CD4-positive, alpha-beta T cell (primary cell): ENCODE data around the gene RNF32. TPM values are rescaled to one million over a fixed set of nuclear protein-coding genes. Genes with fewer than 3 reads are reported as not detected.
"Not testable (repeated sequence)": the region's sequence is repeated elsewhere in the genome, so short reads cannot be mapped to it uniquely, and the experiment has no call there.

Source experiments
- ATAC-seq: fragments of 200-7000 bp; cut with Tn5 transposase; one replicate; pipeline ENCODE4 v1.10.0; 2022; ENCODE audit warnings: mild to moderate bottlenecking; ENCODE audit not compliant: poor library complexity
- CTCF ChIA-PET: fragments of 350-600 bp; sonication (Branson Sonifier 250); formaldehyde crosslinking; loops from one replicate; lab custom pipeline; 2021; ENCODE audit warnings: antibody characterized with exemption, inconsistent platforms; lab: Charles Lee
- POLR2A ChIA-PET: fragments of 350-600 bp; sonication (Branson Sonifier 250); formaldehyde crosslinking; loops from one replicate; lab custom pipeline; 2021; ENCODE audit warnings: antibody characterized with exemption, inconsistent platforms; lab: Charles Lee
- DNase-seq, 14 experiments: peaks; one replicate each; pipeline ENCODE4 v3.0.0-alpha.2; 2013 to 2020; ENCODE audit warnings: mixed read lengths in 2 of 14
- H3K27ac ChIP-seq, 2 donors: one replicate each; pipeline versions ENCODE4 v1.5.1 to v1.7.0; 2013; ENCODE audit warnings: low read length in 2 of 2, low read depth in 1 of 2, mild to moderate bottlenecking in 1 of 2
- H3K27me3 ChIP-seq, 2 experiments: 1 replicate in 1 of 2; 2 replicates in 1 of 2; pipeline versions ENCODE4 v1.6.1 to v1.7.0; 2013; ENCODE audit warnings: low read length in 2 of 2, control low read depth in 1 of 2, mild to moderate bottlenecking in 1 of 2, moderate library complexity in 1 of 2; ENCODE audit not compliant: insufficient read depth in 2 of 2, control insufficient read depth in 1 of 2
- H3K36me3 ChIP-seq: one replicate; pipeline ENCODE4 v1.6.1; 2013; ENCODE audit warnings: low read length, control low read depth; ENCODE audit not compliant: insufficient read depth
- H3K4me1 ChIP-seq: one replicate; pipeline ENCODE4 v1.6.1; 2013; ENCODE audit warnings: low read length, control low read depth; ENCODE audit not compliant: insufficient read depth
- H3K4me3 ChIP-seq: one replicate; pipeline ENCODE4 v1.5.1; 2013; ENCODE audit warnings: mild to moderate bottlenecking, low read length, moderate library complexity
- H3K9me3 ChIP-seq, 2 experiments: 1 replicate in 1 of 2; 2 replicates in 1 of 2; pipeline versions ENCODE4 v1.6.1 to v1.7.0; 2013; ENCODE audit warnings: low read length in 2 of 2, mild to moderate bottlenecking in 2 of 2, control low read depth in 1 of 2, moderate library complexity in 1 of 2; ENCODE audit not compliant: control insufficient read depth in 1 of 2, insufficient read depth in 1 of 2
- H3K27ac Mint-ChIP-seq: one replicate; pipeline ENCODE4 v1.8.0; 2020; ENCODE audit warnings: mixed read lengths
- H3K27me3 Mint-ChIP-seq: one replicate; pipeline ENCODE4 v1.8.0; 2021; ENCODE audit warnings: mixed read lengths
- H3K36me3 Mint-ChIP-seq: one replicate; pipeline ENCODE4 v1.8.0; 2021; ENCODE audit warnings: low read depth, mixed read lengths
- H3K4me1 Mint-ChIP-seq: one replicate; pipeline ENCODE4 v1.8.0; 2021; ENCODE audit warnings: low read depth, mixed read lengths
- H3K4me3 Mint-ChIP-seq: one replicate; pipeline ENCODE4 v1.8.0; 2020; ENCODE audit warnings: mild to moderate bottlenecking, mixed read lengths
- H3K9me3 Mint-ChIP-seq: one replicate; pipeline ENCODE4 v1.8.0; 2020; ENCODE audit warnings: mixed read lengths
- CTCF ChIP-seq: fragments of 200-600 bp; IDR thresholded peaks from one replicate; pipeline ENCODE4 v1.8.0; 2022; ENCODE audit warnings: antibody characterized with exemption, mild to moderate bottlenecking
- intact Hi-C, 2 experiments: fragments of 100-400 bp; cut with DNase I in 1 of 2; cut with micrococcal nuclease in 1 of 2; formaldehyde crosslinking; loops; one replicate each; pipeline versions ENCODE4 v1.15.1 to v1.9.0; 2023 to 2025; cut with DNase I, micrococcal nuclease
- total RNA-seq, 174 experiments: library from RNA in 2 of 174; stranded (reverse) in 2 of 174; gene quantifications; one replicate each; pipeline ENCODE4 v1.2.3 and lab custom pipeline; 2021 to 2026

Gene RNF32
- total RNA-seq, 2 experiments from 2014 or later, result 0.99 TPM; not detected in 1

GRCh38 chr7:156642306-156643045 is 1.9 kb downstream of the RNF32 start:
- H3K4me1 ChIP-seq, result peaks cover 17% of the 10 kb centered on the region
- no peak overlapping the region for H3K4me3 Mint-ChIP-seq
- H3K4me3 ChIP-seq, result no peak overlapping the region
- H3K9me3 Mint-ChIP-seq, result no peaks in the 10 kb centered on the region
- no peaks in the 10 kb centered on the region for H3K36me3 ChIP-seq
- peaks cover 18% of the 10 kb centered on the region for H3K4me1 Mint-ChIP-seq
- peak in 3 of 14 experiments; percentile 8 to 17 (median 10) for DNase-seq
- H3K27ac Mint-ChIP-seq, result no peak overlapping the region
- no peaks in the 10 kb centered on the region for H3K27me3 ChIP-seq
- intact Hi-C loops, result loop anchor here in 1 of 2 experiments (10.0 kb wide), 1 partner anchor 998 kb away; the partner anchor contains the start of gene RBM33
- H3K27me3 Mint-ChIP-seq, result peaks cover 72% of the 10 kb centered on the region
- no peaks in the 10 kb centered on the region for H3K36me3 Mint-ChIP-seq
- ChIA-PET POLR2A (no interaction called here), CTCF (no interaction called here)
- no peak for ATAC-seq
- peaks cover 0 to 14% of the 10 kb centered on the region in 2 experiments for H3K9me3 ChIP-seq
- TF ChIP-seq CTCF, result no peak
- H3K27ac ChIP-seq, result no peak overlapping the region

- CTCF ChIA-PET, result not testable (repeated sequence)
Observed at GRCh38 chr7:156647330-156647729, 6.8 kb downstream of the RNF32 start.

GRCh38 chr7:156650042-156650441 is 9.5 kb downstream of the RNF32 start:
- no peaks in the 10 kb centered on the region for H3K36me3 Mint-ChIP-seq
- no peak for TF ChIP-seq CTCF
- Histone ChIP-seq H3K4me3 (no peak overlapping the region), H3K4me1 (no peaks in the 10 kb centered on the region), H3K36me3 (no peaks in the 10 kb centered on the region), H3K27ac (no peak overlapping the region), H3K27me3 (peaks cover 16 to 23% of the 10 kb centered on the region in 2 experiments), H3K9me3 (peaks cover 0 to 3% of the 10 kb centered on the region in 2 experiments)
- H3K4me3 Mint-ChIP-seq, result no peak overlapping the region
- ATAC-seq, result no peak
- intact Hi-C loops, result no loop called here
- ChIA-PET POLR2A (no interaction called here), CTCF (no interaction called here)
- peaks cover 81% of the 10 kb centered on the region for H3K27me3 Mint-ChIP-seq
- H3K27ac Mint-ChIP-seq, result no peak overlapping the region
- no peak for DNase-seq
- no peaks in the 10 kb centered on the region for H3K9me3 Mint-ChIP-seq
- no peaks in the 10 kb centered on the region for H3K4me1 Mint-ChIP-seq

More at GRCh38 chr7:156647330-156647729, 6.8 kb downstream of the RNF32 start:
- POLR2A ChIA-PET, DNase-seq, H3K27ac ChIP-seq, H3K9me3 Mint-ChIP-seq, H3K4me1 Mint-ChIP-seq, H3K36me3 Mint-ChIP-seq, ATAC-seq, H3K4me1 ChIP-seq, H3K36me3 ChIP-seq, H3K4me3 Mint-ChIP-seq, H3K4me3 ChIP-seq, H3K9me3 ChIP-seq, H3K27ac Mint-ChIP-seq: not testable (repeated sequence)
- peaks cover 16 to 23% of the 10 kb centered on the region in 2 experiments for H3K27me3 ChIP-seq
- intact Hi-C loops, result loop anchor here in 1 of 2 experiments (10.0 kb wide), 1 partner anchor 1003 kb away; the partner anchor contains the start of gene RBM33
- peaks cover 85% of the 10 kb centered on the region for H3K27me3 Mint-ChIP-seq
